Endothelial cell of umbilical vein (primary cell): ENCODE measurements around the gene UGT2A1. TPM values are rescaled to one million over a fixed set of nuclear protein-coding genes. Genes with fewer than 3 reads are reported as not detected.

ENCODE experiments used
- BruUV-seq: library from RNA; stranded (reverse); fragments of 400-500 nt; replicated peaks from 2 replicates; lab custom pipeline; 2021; lab: Mats Ljungman, UMichigan
- CTCF ChIA-PET: fragments of 300-600, 350-600 bp; sonication (Branson Sonifier 250); formaldehyde crosslinking; loops from one replicate; lab custom pipeline; 2021; ENCODE audit warnings: antibody characterized with exemption, inconsistent platforms; lab: Charles Lee
- POLR2A ChIA-PET: fragments of 300-600, 350-600 bp; sonication (Branson Sonifier 250); formaldehyde crosslinking; loops from one replicate; lab custom pipeline; 2021; ENCODE audit warnings: antibody characterized with exemption, inconsistent platforms; lab: Charles Lee
- DNase-seq: peaks from one replicate; pipeline ENCODE4 v3.0.0-alpha.2; 2011; ENCODE audit warnings: low read depth, low spot score
- FAIRE-seq: peaks from 2 replicates; lab custom pipeline; 2011; peaks lifted over from hg19 to GRCh38; lab: Jason Lieb, UNC
- H2AFZ ChIP-seq: 2 replicates; pipeline ENCODE4 v1.6.0; 2012; ENCODE audit warnings: low read depth, low read length, control low read depth, inconsistent platforms
- H3K27ac ChIP-seq: 2 replicates; pipeline ENCODE4 v1.5.1; 2011; ENCODE audit warnings: low read depth, mild to moderate bottlenecking, control low read depth, low read length, moderate library complexity; ENCODE audit not compliant: insufficient read depth
- H3K27me3 ChIP-seq, 2 experiments: 2 replicates each; pipeline versions ENCODE4 v1.6.0 to v1.6.1; 2011; ENCODE audit warnings: low read length in 2 of 2, mixed read lengths in 1 of 2; ENCODE audit not compliant: control insufficient read depth in 2 of 2, insufficient read depth in 2 of 2
- H3K36me3 ChIP-seq, 2 experiments: 2 replicates in 1 of 2; 3 replicates in 1 of 2; pipeline ENCODE4 v1.5.1; 2011; ENCODE audit warnings: low read length in 2 of 2, mild to moderate bottlenecking in 1 of 2, moderate library complexity in 1 of 2; ENCODE audit not compliant: control insufficient read depth in 2 of 2, insufficient read depth in 2 of 2; ENCODE audit errors: extremely low read depth in 1 of 2
- H3K4me1 ChIP-seq: 3 replicates; pipeline ENCODE4 v1.5.1; 2011; ENCODE audit warnings: mild to moderate bottlenecking, low read length; ENCODE audit not compliant: control insufficient read depth, insufficient read depth; ENCODE audit errors: extremely low read depth
- H3K4me2 ChIP-seq: 2 replicates; pipeline ENCODE4 v1.6.1; 2011; ENCODE audit warnings: low read length, control low read depth, mixed read lengths; ENCODE audit not compliant: insufficient read depth
- H3K4me3 ChIP-seq, 3 experiments: fragments of 200-600 bp in 1 of 3; sonication (generic), shearing (Covaris generic) in 1 of 3; replicated peaks in 1 of 3; 2 replicates each; pipeline ENCODE4 v1.5.1; 2011 to 2016; ENCODE audit warnings: control low read depth in 3 of 3, low read length in 3 of 3, mild to moderate bottlenecking in 2 of 3, inconsistent platforms in 1 of 3, low read depth in 1 of 3, moderate library complexity in 1 of 3; ENCODE audit not compliant: insufficient read depth in 1 of 3
- H3K79me2 ChIP-seq: 2 replicates; pipeline ENCODE4 v1.6.0; 2012; ENCODE audit warnings: low read length, inconsistent platforms; ENCODE audit not compliant: control insufficient read depth, insufficient read depth
- H3K9ac ChIP-seq: replicated peaks from 2 replicates; pipeline ENCODE3; 2011; ENCODE audit warnings: low read length, control low read depth; ENCODE audit not compliant: insufficient read depth; ENCODE audit errors: extremely low read depth
- H3K9me1 ChIP-seq: replicated peaks from 3 replicates; pipeline ENCODE4 v1.6.0; 2011; ENCODE audit warnings: mild to moderate bottlenecking, low read length; ENCODE audit not compliant: control insufficient read depth, insufficient read depth; ENCODE audit errors: extremely low read depth
- H3K9me3 ChIP-seq: replicated peaks from 2 replicates; pipeline ENCODE4 v1.5.1; 2012; ENCODE audit warnings: low read length, inconsistent platforms; ENCODE audit not compliant: control insufficient read depth, insufficient read depth
- H4K20me1 ChIP-seq: replicated peaks from 2 replicates; pipeline ENCODE3; 2011; ENCODE audit warnings: mild to moderate bottlenecking, low read length; ENCODE audit not compliant: control insufficient read depth, insufficient read depth; ENCODE audit errors: extremely low read depth
- CTCF ChIP-seq, 2 donors: IDR thresholded peaks; 1 replicate in 1 of 2; 2 replicates in 1 of 2; pipeline ENCODE4 v1.5.1; 2011; ENCODE audit warnings: low read length in 2 of 2, mild to moderate bottlenecking in 2 of 2, moderate library complexity in 2 of 2, control low read depth in 1 of 2, inconsistent platforms in 1 of 2, low read depth in 1 of 2; ENCODE audit not compliant: insufficient read depth in 1 of 2; ENCODE audit errors: extremely low read depth in 1 of 2
- EZH2 ChIP-seq: IDR thresholded peaks from 2 replicates; pipeline ENCODE4 v1.6.1; 2012; ENCODE audit warnings: borderline replicate concordance, low read depth, mild to moderate bottlenecking, moderate library complexity, low read length, inconsistent platforms; ENCODE audit not compliant: severe bottlenecking
- FOS ChIP-seq: IDR thresholded peaks from 2 replicates; pipeline ENCODE4 v1.6.1; 2011; ENCODE audit warnings: mild to moderate bottlenecking, low read length, moderate library complexity, borderline replicate concordance; ENCODE audit not compliant: insufficient read depth
- GATA2 ChIP-seq: IDR thresholded peaks from 2 replicates; pipeline ENCODE4 v1.7.0; 2011; ENCODE audit warnings: low read depth, mild to moderate bottlenecking, moderate library complexity, mixed read lengths, low read length; ENCODE audit not compliant: insufficient read length, insufficient read depth
- JUN ChIP-seq: IDR thresholded peaks from 2 replicates; pipeline ENCODE4 v1.6.1; 2011; ENCODE audit warnings: borderline replicate concordance, low read depth; ENCODE audit not compliant: insufficient read length, insufficient read depth
- MAX ChIP-seq: IDR thresholded peaks from 2 replicates; pipeline ENCODE4 v1.6.1; 2011; ENCODE audit not compliant: insufficient read depth, insufficient read length
- MYC ChIP-seq: IDR thresholded peaks from one replicate; pipeline ENCODE4 v1.6.1; 2011; ENCODE audit warnings: mild to moderate bottlenecking, low read depth, low read length
- POLR2A ChIP-seq: IDR thresholded peaks from 2 replicates; pipeline ENCODE4 v1.6.1; 2012; ENCODE audit warnings: low read depth, mild to moderate bottlenecking, control low read depth, low read length
- POLR2AphosphoS5 ChIP-seq: IDR thresholded peaks from 2 replicates; pipeline ENCODE4 v1.6.1; 2012; ENCODE audit warnings: low read depth, mild to moderate bottlenecking, control low read depth, low read length, moderate library complexity; ENCODE audit not compliant: insufficient read depth
- dilution Hi-C: fragments of 300-500 bp; cut with MboI; formaldehyde crosslinking; loops from one replicate; pipeline ENCODE4 v1.15.0; 2019; ENCODE audit warnings: low sequenced_read_pairs; ENCODE audit not compliant: extremely low pct_ligation_motif_present
- intact Hi-C: fragments of 100-400 bp; cut with micrococcal nuclease; formaldehyde crosslinking; loops from one replicate; pipeline ENCODE4 v1.10.0; 2022
- polyA plus RNA-seq, 4 experiments: library from polyadenylated mRNA; depleted of rRNA in 3 of 4; stranded (reverse) in 3 of 4; unstranded in 1 of 4; fragments of >200 nt; gene quantifications; 2 replicates each; pipeline versions ENCODE4 v1.2.1 to v1.2.3, GENCODE V29; 2011 to 2012; ENCODE audit warnings: missing spikeins in 1 of 4
- total RNA-seq: library from RNA; stranded (reverse); gene quantifications from 2 replicates; pipeline ENCODE4 v1.2.3, GENCODE V29; 2021

Gene UGT2A1
- total and polyA plus RNA-seq, 2 donors (not counting 3 experiments of a cell fraction or from before 2014, with no cell fraction given) = 0.04 TPM; not detected in 1

GRCh38 chr4:69601065-69601464, 52.0 kb downstream of the UGT2A1 start:
- no peak for FAIRE-seq
- POLR2A ChIA-PET = no interaction called here

More at GRCh38 chr4:69601065-69601464, 52.0 kb downstream of the UGT2A1 start:
- H3K4me3 ChIP-seq = no peak overlapping the region
- no peak overlapping the region for H3K27ac ChIP-seq
- dilution Hi-C loops (no loop called here), intact Hi-C loops (no loop called here)
- H3K79me2 ChIP-seq = no peaks in the 10 kb centered on the region
- no peak overlapping the region for H2AFZ ChIP-seq
- no peaks in the 10 kb centered on the region for H3K4me1 ChIP-seq
- CTCF ChIA-PET = no interaction called here
- BruUV-seq = no TSS peak
- no peaks in the 10 kb centered on the region for H3K36me3 ChIP-seq
- no peaks in the 10 kb centered on the region for H4K20me1 ChIP-seq
- no peak for DNase-seq
- H3K9me3 ChIP-seq = no peaks in the 10 kb centered on the region
- TF ChIP-seq JUN (no peak), EZH2 (no peak), MAX (no peak), POLR2A (no peak), POLR2AphosphoS5 (no peak), MYC (no peak), CTCF (IDR thresholded peaks at IDR 0.05; ENCODE audit: extremely low read depth in 1 of 2, insufficient read depth in 1 of 2, low read depth in 1 of 2, low read length in 2 of 2) (no peak), FOS (no peak), GATA2 (no peak)
- H3K9ac ChIP-seq = no peak overlapping the region
- no peaks in the 10 kb centered on the region for H3K27me3 ChIP-seq
- no peaks in the 10 kb centered on the region for H3K9me1 ChIP-seq
- H3K4me2 ChIP-seq = no peak overlapping the region
